ENCODE measurements around the gene COMMD10. TPM values are rescaled to one million over a fixed set of nuclear protein-coding genes. Genes with fewer than 3 reads are reported as not detected.

COMMD10 gene
- total and polyA plus RNA-seq, 2 of the 8 experiments (the other 6 are each of a cell fraction or from before 2014, with no cell fraction given): 16.5 to 43.4 TPM

DNA sequence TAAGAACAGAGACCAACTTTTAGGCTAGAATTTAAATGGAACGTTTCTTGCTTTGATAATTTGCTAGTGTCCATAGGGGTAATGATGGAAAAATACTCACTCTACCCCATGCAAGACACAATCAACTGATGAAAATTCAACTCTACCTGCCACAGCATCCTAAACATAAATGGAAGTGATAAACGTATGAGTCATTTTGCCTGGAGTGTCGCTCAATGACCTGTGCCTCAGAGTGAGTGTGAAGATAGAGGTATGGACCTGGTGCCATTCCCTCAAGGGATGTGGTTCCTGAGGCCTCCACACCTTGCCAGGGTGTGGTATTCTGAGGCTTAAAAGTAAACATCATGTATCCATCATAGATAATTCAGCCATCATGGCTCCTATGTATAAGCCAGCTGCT, 38.6 kb upstream of the COMMD10 start:
- Histone ChIP-seq H2BK5ac (ENCODE audit: low read depth, low read length) (no peak overlapping the region), H3K18ac (ENCODE audit: extremely low read depth, low read length) (no peak overlapping the region), H3K23ac (ENCODE audit: insufficient read length) (no peak overlapping the region), H3K4me3 (ENCODE audit: extremely low read depth in 1 of 4, insufficient read depth in 2 of 4, low read depth in 3 of 4, low read length in 4 of 4) (no peak overlapping the region), H4K20me1 (replicated peaks in 1 of 2; ENCODE audit: control insufficient read depth in 1 of 2, insufficient read depth in 2 of 2, low read length in 2 of 2) (no peaks in the 10 kb centered on the region), H3K27ac (ENCODE audit: low read depth, low read length) (no peak overlapping the region), H3K79me2 (ENCODE audit: control insufficient read depth in 1 of 2, insufficient read depth in 2 of 2, low read length in 2 of 2) (no peaks in the 10 kb centered on the region), H2AK5ac (ENCODE audit: low read depth, low read length) (no peak overlapping the region), H2BK12ac (ENCODE audit: low read depth, low read length) (no peak overlapping the region), H4K8ac (ENCODE audit: extremely low read depth, insufficient read depth, low read length) (no peak overlapping the region), H3K23me2 (ENCODE audit: low read depth, low read length) (peaks cover 2% of the 10 kb centered on the region; the same call in 1 of the 2 replicates), H3K36me3 (ENCODE audit: control insufficient read depth in 2 of 4, insufficient read depth in 4 of 4, low read length in 3 of 4) (no peaks in the 10 kb centered on the region), H2AFZ (ENCODE audit: low read length) (no peak overlapping the region), H3K56ac (replicated peaks; ENCODE audit: insufficient read length, low read depth, low read length) (no peak overlapping the region), H3K79me1 (ENCODE audit: low read depth, low read length) (no peaks in the 10 kb centered on the region), H3K4ac (replicated peaks; ENCODE audit: insufficient read length, low read depth, low read length) (no peak overlapping the region), H4K91ac (replicated peaks; ENCODE audit: insufficient read length, low read length) (no peak overlapping the region), H3K14ac (ENCODE audit: insufficient read length) (no peak overlapping the region), H4K5ac (ENCODE audit: insufficient read length, low read depth, low read length) (no peak overlapping the region), H2BK20ac (ENCODE audit: low read length) (no peak overlapping the region), H3K9me3 (ENCODE audit: insufficient read depth in 2 of 2, low read depth in 1 of 2, low read length in 1 of 2) (no peaks in the 10 kb centered on the region), H2BK15ac (ENCODE audit: low read length) (no peak overlapping the region), H3K4me2 (ENCODE audit: insufficient read depth in 1 of 2, low read depth in 2 of 2, low read length in 2 of 2) (no peak overlapping the region), H3K27me3 (replicated peaks in 1 of 4; ENCODE audit: control insufficient read depth in 3 of 4, extremely low read depth in 1 of 4, insufficient read depth in 3 of 4, low read length in 3 of 4) (no peaks in the 10 kb centered on the region), H3K9ac (replicated peaks in 1 of 4; ENCODE audit: extremely low read depth in 1 of 4, low read depth in 3 of 4, low read length in 3 of 4) (no peak overlapping the region), H3K4me1 (replicated peaks in 1 of 4; ENCODE audit: control insufficient read depth in 3 of 4, insufficient read depth in 4 of 4, low read length in 3 of 4) (no peaks in the 10 kb centered on the region), H2BK120ac (replicated peaks; ENCODE audit: low read depth, low read length) (no peak overlapping the region)
- ChIA-PET POLR2A (ENCODE audit: partially characterized antibody) (no interaction called here), CTCF (ENCODE audit: partially characterized antibody) (interaction anchor here (0.9 kb wide), 1 partner anchor 411 kb away, joined by 3 read pairs; no protein-coding TSS in a partner anchor)
- FAIRE-seq: no peak
- DNase-seq (ENCODE audit: low read depth in 1 of 2, low spot score in 2 of 2): no peak
- WGBS, 2 experiments (ENCODE audit: extremely low coverage in 1 of 2, insufficient coverage in 1 of 2, insufficient read length in 1 of 2, insufficient replicate concordance in 2 of 2, low coverage in 1 of 2, low lambda C conversion rate in 2 of 2, missing lambda C conversion rate in 1 of 2): 80% methylated on average over 3 of the region's 3 CpGs; no CpG with 5 or more reads in 1 of the 2 experiments
- TF ChIP-seq SP1 (IDR thresholded peaks at IDR 0.05; ENCODE audit: low read depth, low read length): no peak
- TF ChIP-seq, protein P1, sequence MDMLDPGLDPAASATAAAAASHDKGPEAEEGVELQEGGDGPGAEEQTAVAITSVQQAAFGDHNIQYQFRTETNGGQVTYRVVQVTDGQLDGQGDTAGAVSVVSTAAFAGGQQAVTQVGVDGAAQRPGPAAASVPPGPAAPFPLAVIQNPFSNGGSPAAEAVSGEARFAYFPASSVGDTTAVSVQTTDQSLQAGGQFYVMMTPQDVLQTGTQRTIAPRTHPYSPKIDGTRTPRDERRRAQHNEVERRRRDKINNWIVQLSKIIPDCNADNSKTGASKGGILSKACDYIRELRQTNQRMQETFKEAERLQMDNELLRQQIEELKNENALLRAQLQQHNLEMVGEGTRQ (IDR thresholded peaks at IDR 0.05; ENCODE audit: low read length): no peak
- TF ChIP-seq, protein P2, sequence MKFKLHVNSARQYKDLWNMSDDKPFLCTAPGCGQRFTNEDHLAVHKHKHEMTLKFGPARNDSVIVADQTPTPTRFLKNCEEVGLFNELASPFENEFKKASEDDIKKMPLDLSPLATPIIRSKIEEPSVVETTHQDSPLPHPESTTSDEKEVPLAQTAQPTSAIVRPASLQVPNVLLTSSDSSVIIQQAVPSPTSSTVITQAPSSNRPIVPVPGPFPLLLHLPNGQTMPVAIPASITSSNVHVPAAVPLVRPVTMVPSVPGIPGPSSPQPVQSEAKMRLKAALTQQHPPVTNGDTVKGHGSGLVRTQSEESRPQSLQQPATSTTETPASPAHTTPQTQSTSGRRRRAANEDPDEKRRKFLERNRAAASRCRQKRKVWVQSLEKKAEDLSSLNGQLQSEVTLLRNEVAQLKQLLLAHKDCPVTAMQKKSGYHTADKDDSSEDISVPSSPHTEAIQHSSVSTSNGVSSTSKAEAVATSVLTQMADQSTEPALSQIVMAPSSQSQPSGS (IDR thresholded peaks at IDR 0.05; ENCODE audit: low read length): no peak

Measured in H1 (cell line).